SH-SY5Y (cell line): ENCODE measurements around the gene CYP1A2.

Source experiments
- GATA2 ChIP-seq: IDR thresholded peaks from 2 replicates; pipeline ENCODE4 v1.6.1; 2011; ENCODE audit warnings: mild to moderate bottlenecking, low read depth, low read length
- GATA3 ChIP-seq: IDR thresholded peaks from 2 replicates; pipeline ENCODE4 v1.6.1; 2011; ENCODE audit warnings: low read depth, mild to moderate bottlenecking, low read length, moderate library complexity

DNA sequence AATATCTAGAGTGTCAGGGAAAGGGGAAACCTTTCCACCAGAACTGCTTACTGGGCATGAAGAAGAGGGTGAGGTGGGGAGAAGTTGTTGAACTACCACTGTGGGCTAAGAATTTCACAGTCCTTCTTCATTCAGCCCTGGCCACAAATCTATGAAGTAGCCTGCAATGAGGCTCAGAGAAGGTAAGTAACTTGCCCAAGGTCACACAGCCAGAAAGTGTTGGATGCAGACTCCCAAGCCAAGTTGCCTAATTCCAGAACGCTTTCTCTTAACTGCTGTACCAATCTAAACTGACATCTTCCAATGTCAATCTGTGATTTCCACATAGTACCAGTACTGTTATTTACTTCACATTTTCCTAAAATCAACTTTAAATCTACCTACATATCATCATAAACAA, 25.5 kb upstream of the CYP1A2 start:
- TF ChIP-seq GATA2 (no peak), GATA3 (no peak)
